C1 segment of cervical spinal cord (tissue), 14 donors: ENCODE data around the gene IMMP2L.

ENCODE experiments used
- DNase-seq, 14 donors: peaks; one replicate each; lab custom pipeline; 2025; lab: John Stamatoyannopoulos, UW

The IMMP2L gene

DNA sequence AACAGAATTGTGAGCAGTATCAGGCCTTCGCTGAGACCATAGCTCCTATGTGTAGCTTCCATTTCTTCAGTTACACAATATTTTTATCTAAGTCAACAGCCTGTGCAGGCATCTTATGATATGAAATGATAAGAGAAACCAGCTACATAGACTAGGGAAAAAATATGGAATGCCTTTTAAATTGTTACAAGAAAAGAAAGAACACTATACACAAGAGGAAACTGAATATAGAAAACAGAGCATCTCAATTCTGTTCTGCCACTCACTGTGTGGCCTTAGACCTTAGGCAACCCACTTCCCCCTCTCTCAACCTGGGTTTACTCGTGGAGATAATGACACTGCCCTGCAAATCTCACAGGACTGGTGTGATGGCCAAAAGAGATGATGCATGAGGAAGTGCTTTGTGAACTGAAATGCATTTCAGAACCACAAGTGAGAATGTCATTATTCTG lies 338.5 kb downstream of the IMMP2L start:
- DNase-seq, result no peak

DNA sequence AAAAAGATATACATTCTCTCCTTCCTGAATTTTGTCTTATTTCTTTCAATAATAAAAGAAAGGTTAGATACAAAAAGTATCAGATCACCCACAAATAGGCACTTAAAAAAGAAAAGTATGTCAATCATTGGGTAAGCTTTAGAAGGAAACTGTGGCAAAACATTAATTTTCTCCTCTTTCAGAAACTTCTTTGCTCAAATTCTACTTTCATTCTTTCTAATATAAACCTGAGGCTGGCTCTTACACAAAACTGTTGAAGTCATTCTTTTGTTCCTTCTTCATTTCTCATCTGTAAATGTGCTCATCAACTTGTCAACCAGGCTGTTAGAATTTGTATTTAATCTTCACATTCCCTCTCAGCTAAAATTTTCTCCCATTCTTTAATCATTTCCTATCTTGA lies 346.7 kb downstream of the IMMP2L start:
- DNase-seq, result no peak

DNA sequence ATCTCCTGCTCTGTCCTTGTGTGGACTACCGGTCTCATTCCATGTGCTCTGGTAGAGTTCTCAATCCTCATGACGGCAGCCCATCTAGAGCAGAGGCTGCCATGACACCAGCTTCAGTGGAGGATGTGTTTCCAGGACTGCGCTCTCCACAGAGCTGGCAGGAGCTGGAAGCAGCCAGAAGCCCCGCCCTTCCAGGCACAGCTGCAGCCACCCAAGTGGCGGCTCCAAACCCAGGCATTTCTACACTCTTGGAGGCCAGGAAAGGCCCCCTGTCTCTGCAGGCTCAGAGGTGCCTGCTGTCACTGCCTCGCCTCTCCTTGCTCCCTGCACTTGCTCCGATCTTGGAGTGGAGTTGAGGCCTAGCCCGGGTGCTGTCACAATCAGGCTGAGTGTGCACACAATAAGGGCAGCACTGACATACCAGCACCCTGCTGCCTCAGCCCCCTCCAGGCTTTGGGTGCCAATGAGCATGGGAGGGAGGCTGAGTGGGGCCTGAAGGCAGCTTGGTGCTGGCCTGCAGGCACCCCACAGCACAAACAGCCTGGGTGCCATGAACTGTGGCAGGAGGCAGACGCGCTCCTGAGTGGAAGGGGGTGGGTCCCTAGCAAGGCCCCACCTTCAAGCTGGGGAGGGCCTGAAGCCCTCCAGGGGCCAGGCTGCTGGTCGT lies 349.3 kb downstream of the IMMP2L start:
- no peak for DNase-seq

DNA sequence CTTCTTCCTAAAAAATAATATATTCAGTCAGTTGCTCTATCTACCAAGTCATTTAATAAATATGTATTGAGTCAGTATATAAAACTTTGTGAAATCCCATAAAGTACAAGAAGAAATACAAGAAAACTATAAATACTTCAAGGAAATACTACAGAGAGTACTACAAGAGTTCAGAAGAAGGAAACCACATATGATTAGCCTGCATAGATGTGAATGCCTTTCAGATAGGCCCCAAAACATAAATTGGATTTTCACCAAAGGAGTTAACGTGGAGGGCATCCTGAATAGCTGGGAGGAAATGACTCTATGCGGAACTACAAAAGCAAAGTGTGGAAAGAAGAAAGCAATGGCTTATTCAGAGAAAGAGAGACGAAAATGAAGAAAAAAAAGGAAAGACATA lies 351.3 kb downstream of the IMMP2L start:
- DNase-seq, result no peak

DNA sequence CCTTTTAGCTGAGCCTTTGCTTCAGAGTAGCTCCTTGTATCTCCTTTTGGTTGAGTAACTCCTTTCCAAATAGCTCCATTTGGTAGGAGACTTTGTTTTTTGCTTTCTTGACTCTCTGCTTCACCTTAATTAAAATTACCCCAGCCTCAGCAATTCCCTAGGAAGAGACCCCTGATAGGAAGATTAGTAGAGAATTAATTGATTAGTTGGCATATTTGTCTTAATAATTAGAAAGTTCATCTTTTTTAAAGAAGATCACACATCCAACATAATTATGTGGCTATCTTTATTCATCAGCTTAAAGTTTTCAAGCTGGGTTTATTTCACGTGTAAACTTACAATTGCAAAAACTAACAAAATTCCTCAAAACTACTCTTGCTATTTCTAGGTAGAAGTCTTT lies 352.2 kb downstream of the IMMP2L start:
- DNase-seq, result no peak

DNA sequence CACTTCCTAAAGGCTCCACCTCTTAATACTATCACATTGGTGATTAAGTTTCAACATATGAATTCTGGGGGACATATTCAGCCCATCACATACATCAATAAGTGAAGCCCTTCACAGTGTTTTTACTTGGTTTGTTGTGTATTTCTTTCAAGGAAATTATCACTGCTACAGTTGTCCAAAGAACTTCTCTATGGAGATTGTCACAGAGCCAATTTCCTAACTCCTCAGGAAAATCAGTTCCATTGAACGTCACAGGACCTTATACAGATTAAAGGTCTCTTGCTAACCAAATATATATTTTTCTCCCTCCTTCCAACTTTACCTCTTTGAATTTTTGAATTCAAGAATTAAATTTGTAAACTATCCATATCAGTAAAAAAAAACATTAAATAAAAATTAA lies 357.0 kb downstream of the IMMP2L start:
- no peak for DNase-seq

DNA sequence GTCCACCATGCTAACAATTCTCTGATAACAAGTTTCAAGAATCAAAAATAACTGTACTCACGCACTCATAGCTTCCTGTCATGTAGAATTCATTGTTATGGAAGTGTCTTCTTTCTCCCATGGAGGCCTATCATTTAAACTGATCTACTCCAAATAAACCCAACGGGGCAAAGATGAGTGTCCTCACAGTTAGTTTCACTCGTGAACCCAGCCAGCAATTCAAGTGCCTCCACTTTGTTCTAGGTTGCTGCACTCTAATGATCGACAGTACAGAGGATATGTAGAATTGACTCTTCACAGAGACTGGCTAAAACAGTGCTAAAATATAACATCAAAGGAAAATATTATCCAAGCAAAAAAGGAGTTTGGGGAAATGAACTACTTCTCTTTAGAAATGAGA lies 360.0 kb downstream of the IMMP2L start:
- no peak for DNase-seq

DNA sequence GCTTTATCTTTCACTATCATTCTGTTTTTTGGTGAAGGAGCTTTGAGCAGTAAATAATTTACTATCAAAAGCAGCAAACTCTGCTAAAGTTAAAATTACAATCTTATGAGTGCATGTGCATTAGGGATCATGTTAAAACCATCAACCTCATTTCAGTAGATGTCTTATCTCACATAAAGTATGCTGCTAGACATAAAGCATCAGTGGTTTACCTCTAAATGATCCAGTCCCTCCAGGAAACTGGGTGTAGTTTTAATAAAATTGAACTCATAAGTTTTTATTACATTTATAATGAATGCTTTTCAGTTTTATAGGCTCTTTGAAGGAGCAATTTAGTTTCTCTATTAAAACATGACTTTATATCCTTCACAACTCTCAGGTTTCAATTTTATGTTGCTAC lies 362.6 kb downstream of the IMMP2L start:
- no peak for DNase-seq

DNA sequence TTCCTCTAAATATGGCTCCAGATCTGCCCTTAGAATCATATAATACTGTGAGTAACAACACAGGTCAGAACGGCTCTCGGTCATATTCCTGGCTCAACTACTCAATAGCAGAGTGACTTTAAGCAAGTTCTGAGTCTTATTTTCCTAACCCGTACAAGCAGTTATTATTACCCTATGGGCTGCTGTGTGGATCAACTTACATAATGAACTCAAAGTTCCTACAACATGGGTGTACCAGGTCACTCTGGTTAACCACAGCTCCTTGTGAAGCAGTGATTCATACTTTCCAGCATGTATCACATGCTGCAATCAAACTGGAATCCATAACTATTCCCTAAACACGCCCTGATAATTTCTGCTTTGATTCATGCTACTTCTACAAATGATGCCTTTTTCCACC lies 364.0 kb downstream of the IMMP2L start:
- no peak for DNase-seq

DNA sequence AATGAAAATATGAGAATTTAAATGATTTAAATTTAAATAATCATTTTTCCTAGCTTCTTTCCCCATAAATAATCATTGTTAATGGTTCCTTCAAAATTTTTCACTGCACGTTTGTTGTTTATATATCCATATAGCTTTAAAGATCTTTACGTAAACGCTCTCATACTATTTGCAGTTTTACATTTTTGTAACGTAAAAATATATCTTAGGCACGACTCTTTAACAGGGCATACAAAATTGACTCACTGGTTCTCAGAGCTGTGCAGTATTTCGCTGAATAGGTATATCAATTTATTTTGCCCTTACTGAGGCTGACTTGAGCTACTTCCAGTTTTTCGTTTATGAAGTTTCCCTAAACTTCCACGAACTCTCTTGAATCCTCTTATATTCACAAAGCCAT lies 365.6 kb downstream of the IMMP2L start:
- no peak for DNase-seq

DNA sequence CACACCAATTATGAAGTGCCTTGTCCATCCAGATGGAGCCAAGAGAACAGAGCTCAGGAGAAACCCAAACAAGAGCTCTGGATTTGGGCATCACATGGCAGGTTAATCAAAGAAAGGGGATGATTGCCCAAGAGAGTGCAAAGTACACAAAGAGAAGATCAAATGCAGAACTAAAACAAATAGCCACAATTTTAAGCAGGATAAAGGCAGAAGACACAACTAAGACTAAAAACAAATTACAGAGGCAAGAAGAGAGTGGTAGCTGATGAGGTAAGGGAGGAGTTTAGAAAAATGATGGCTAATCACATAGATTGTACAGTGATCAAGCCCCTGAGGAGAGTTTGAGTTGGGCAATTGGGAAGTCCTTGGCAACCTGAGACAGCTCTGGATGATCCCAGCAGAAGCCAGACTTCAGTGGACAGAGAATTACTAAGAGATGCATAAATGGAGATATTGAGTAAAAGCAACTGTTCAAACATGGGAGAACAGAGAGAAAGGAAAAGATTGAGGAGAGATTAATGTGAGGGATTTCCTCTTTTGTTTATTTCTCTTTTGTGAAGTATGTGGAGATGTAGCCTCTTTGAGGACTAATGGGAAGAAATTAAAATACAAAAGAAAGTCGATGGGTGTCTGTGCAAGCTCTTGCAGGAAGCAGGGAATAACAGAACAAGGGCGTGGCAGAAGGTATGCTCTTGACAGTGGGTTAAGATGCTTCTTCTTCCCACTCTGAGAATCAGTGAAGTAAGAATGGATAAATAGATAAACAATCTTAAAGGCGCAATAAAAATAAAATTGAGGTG lies 369.5 kb downstream of the IMMP2L start:
- no peak for DNase-seq

DNA sequence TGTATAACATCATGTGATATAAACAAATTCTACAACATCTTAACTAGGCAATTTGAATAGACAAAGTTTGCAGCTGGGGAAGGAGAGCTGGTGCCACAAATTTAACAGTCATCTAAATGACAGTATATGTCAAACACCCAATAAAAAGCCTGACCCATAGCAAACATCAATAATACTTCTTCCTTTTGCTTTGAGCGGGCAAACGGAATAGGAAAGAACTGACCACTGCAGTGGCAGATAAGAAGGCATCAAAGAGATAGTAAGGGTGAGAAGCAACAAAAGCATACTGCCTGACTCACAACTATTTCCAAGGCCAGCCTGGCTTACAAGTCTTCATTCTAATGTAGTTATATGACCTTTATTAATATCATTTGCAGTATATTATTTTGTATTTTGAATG lies 371.5 kb downstream of the IMMP2L start:
- DNase-seq, result no peak

DNA sequence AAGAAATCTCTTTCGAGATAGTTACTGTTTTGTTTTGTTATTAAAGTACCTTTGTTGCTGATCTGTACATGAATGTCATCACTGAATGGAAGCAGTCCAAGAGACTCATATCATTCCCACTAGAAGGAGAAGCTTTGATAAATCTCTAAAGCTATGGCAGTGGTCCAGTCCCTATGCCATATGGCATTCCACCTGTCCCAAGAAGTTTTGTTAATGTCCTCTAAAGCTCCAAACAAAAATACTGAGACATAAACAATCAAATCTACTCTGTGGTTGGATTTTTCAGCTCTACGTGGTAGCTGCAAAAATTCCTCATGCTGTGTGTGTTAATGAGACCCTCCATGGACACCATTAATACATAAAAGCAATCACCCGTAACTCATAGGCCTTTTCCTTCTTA lies 377.3 kb downstream of the IMMP2L start:
- peak in 1 of 14 donors; percentile 83 for DNase-seq

DNA sequence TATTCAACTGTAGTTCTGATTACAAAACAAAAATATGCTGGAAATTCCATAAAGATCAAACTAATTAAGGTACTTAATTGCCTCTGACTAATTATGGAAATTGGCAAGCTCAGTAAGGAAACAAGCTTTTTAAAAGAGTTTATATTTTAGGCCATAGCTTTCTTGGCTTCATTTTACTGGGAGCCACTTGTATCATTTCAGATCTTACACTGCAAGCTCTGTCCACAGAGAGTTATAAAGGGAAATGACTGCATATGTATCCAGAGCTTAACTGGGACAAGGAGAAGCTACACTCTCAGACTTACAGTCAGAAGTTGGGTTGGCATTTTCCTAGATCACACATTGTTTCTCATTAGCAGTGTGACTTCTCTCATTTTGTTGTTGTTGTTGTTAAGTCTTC lies 379.0 kb downstream of the IMMP2L start:
- peak in 1 of 14 donors; percentile 34 for DNase-seq

DNA sequence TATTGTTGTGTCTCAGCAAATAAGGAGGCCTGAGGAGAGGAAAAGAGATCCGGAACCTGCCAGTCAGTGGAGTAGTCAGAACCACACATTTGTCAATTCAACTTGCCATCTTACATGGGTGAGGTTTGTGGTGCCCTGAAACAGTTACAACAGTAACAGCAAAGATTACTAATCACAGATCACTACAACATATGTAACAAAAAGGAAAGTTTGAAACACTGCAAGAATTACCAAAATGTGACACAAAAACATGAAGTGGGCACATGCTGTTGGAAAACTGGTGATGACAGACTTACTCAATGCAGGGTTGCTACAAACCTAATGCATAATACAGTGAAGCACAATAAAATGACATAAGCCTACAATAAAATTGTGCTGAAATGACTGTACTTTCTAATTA lies 382.0 kb downstream of the IMMP2L start:
- DNase-seq, result no peak

DNA sequence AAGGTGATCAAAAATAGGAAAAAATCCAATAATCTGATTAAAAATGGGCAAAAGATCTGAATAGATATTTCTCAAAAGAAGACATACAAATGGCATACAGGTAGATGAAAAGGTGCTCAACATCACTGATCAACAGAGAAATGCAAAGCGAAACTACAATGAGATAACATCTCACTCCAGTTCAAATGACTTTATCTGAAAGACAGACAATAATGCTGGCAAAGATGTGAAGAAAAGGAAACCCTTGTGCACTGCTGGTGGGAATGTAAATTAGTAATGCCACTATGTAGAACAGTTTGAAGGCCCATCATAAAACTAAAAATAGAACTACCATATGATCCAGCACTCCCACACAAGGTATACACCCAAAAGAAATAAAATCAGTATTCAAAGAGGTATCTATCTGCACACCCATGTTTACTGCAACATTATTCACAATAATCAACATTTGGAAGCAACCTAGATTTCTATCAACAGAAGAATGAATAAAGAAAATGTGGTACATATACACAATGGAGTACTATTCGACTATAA lies 386.3 kb downstream of the IMMP2L start:
- DNase-seq, result no peak

DNA sequence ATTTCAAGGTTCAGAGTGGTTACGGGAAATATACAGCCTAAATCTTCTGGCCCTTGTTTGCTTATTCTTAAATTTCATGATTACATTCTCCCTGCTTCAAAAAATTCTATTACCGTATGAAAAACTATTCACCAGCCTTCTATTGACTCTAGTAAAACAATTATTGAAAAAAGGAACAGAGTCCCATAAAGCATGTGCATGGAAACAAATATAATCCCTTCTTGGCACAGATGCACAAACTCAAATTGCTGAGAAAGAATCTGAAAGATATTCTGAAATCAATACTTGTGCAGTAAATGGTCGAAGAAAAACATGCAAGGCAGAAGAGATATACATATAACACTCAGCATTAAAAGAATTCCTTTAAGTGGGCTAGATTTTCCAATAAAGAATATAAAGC lies 387.8 kb downstream of the IMMP2L start:
- no peak for DNase-seq

DNA sequence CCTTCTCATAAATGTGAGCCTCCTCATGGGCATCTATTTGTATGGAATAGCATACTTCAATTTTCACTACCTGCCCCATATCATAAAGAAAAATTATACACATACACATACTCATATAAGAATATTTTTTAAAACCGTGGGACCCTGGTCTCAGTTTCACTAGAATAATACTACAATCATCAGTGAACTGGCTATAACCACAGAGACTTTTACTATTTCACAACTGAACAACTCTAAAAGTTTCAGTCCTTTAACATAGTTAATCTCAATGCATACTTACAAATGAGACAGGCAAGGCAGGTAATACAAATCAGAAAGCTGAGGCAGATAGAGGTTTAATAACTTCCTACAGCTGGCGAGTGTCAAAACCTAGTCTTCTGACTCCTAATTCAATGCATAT lies 388.3 kb downstream of the IMMP2L start:
- no peak for DNase-seq

DNA sequence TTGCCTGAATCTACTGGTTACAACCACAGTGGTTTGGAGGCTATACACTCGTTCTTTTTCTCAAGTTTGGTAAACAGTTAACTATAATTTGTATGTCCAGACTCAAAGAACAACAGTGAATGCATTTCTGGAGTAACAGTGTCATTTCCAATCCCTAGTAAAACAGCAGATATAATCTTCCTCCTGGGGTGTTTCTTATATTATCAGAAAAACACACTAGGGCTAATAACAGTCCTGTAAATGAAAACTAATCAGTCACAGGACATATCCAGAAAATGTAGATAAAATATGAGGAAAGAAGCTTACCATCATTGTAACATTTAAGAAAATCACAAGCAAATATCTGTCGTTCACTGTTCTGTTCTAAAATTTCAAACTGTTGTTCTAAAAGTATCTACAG lies 388.8 kb downstream of the IMMP2L start:
- DNase-seq, result no peak

DNA sequence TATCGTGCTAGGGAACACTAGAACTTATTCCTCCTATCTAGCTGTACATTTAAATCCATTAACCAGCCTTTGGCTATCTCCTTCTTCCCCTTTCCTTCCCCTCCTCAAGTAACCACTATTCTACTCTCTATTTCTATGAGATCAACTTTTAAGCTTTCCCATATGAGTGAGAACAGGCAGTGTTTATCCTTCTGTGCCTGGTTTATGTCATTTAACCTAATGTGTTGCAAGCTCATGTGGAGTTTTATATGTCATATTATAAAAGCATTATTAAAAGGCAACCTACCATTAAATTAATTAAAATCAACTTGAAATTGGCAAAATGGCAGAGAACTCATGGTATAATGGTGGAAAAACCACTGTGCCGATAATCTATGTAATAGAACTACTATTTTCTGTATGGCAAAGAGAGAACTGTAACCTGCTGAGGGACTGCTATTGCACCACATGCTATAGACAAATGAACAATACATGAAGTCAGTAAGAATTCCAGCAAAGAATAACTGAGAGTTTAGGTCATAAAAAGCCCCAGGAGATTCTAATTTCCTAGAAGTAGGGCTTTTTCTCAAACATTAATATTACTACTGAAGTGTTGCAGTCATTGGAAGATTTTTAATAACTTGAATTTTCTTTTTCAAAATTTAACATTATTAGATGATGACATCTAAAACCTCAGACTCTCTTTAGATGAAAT lies 389.6 kb downstream of the IMMP2L start:
- DNase-seq, result no peak

DNA sequence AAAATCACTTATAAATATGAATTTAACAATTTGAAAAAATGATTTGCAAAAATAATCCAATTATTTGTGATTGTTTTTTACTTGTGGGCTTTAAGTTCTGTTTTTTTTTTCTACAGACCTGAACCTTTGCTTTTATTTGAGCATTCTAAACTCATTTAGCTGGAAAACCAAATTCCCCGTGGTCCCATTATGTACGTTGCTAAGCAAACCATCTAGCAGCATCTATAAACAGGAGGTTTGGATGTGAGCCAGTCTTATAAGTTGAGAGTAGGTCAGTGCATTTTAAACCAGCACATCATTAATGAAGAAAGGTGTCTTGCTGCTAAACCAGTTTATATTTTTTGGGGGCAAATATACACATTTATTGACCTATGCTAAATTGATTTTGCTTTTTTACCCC lies 394.1 kb downstream of the IMMP2L start:
- no peak for DNase-seq

DNA sequence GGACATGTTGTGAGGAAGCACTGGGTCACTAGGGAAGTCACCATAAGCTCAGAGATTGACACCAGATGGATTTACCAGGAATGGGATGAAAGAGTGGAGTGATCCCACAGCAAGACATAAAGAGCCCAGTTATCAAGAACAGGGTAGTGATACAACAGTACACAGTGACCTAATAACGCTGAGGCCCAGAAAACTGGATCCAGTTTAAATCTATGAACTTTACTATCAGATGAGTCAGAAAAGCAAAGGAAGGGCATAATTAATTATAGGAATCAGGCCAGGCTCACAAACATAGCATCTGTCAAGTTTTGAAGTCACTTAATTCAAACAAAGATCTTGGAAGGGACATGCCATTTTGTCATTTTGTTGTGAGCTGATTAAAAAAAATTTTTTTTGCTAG lies 397.9 kb downstream of the IMMP2L start:
- DNase-seq, result no peak

DNA sequence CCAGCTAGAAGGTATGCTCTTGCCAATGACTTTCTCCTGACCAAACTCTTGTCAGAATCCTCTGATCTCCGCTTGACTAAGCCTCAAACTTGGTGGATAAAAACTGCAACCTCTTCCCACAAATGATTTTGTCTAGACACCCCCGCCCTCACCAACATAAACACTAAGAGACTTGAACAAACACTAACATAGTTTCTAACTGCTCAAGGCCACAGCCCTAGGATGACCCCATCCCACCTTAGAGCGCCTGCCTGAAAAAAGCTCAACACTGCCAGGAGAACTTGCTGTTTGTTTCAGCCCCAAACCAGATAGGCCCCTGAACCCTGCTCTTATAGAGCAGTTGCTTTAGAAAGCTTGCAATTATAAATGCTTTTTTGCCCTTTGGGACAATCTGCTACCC lies 399.6 kb downstream of the IMMP2L start:
- DNase-seq, result no peak
